GM19452 (cell line): ENCODE results near the gene ARSB.
"Not testable (repeated sequence)": the region's sequence is repeated elsewhere in the genome, so short reads cannot be mapped to it uniquely, and the experiment has no call there.

ENCODE experiments used
- ATAC-seq: cut with Tn5 transposase; IDR thresholded peaks from one replicate; pipeline ENCODE4 v1.9.1; 2021; ENCODE audit not compliant: unreplicated experiment

The ARSB gene

GRCh38 chr5:78782728-78783127 lies 202.4 kb downstream of the ARSB start:
- no peak for ATAC-seq

DNA sequence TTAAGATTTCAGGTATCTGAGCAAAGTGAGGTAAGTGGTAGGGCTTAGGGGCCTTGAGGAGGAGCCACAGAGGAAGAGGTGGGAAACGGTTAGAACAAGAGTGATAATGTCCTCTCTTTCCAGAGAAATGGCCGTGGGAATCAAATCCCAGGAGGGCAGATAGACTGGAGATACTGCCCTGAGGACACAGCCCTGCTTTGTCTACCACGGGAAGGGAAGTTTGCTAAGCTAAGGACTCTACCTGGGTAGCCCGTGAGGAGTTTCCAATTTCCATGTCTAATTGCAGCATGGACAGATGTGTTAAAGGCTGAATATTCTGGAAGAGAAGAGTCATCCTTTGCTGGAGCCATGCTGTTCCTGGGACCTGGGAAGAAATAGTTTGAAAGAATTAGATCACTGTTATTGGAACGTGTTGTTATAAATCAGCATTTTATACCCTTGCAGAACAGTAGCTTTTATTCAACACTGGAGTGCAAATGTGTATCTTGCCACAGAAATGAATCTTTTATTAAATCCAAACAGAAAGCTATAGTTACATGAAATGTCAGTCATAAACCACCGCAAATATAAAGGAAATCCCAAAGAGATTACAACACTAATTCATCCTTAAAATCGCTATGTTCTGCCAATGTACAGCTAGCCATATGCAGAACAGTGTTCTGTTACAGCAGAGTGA lies 203.4 kb downstream of the ARSB start:
- ATAC-seq, result no peak

DNA sequence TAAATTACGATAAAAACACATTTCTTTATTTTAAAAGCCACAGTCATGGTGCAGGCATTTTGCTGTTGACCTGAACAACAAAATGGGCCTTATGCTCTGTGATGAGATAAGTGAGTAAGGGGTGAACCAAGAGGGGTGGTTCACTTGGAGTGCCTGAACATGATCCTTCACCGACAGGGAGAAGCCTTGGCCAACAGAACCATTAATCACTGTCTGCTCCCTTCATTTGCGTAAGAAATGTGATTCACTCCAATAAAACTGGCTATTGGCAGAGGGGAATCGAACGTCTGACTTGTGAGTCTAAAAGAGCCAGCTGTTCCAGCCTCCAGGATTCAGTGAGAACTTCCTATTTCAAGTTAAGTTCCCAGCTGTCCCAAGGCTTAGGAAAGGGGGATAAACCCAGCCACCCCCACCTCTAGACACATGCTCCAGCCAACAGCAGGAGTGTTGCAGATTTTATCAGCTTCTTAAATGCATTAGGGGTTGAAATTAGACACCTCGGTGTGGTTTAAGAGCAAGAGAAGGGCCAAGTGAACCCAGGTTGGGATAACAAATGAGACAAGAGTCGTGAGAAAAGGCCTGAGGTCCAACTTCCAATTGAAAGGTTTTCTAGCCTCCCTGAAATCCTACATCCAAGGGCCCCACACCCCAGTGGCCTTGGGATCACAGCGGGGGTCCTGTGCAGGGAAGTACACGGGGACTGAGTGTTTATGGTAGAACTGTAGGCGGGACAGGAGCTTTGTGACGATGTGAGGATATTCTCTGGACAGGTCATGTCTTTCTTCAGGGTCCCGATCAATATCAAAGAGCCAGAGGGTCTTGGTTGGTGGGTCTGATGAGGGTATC lies 205.1 kb downstream of the ARSB start:
- no peak for ATAC-seq

GRCh38 chr5:78779262-78779661 lies 205.8 kb downstream of the ARSB start:
- no peak for ATAC-seq

DNA sequence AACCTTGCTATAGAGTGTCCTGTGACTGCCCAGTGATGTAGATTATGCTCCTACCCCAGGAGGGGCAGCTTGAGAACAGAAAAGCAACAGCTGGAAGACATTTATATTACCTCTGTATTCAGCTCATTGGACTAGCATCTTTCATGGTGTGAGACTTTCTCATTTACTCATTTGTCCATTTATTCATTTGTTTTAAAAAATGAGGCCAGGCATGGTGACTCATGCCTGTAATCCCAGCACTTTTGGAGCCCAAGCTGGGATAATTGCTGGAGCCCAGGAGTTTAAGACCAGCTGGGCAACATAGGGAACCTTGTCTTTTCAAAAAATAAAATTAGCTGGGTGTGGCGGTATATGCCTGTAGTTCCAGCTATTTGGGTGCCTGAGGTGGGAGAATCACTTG lies 206.6 kb downstream of the ARSB start:
- no peak for ATAC-seq

- no peak for ATAC-seq
Measured at GRCh38 chr5:78777901-78778300, 207.2 kb downstream of the ARSB start.

GRCh38 chr5:78776637-78777036 lies 208.5 kb downstream of the ARSB start:
- no peak for ATAC-seq

- no peak for ATAC-seq
Measured at GRCh38 chr5:78773655-78774054, 211.5 kb downstream of the ARSB start.

DNA sequence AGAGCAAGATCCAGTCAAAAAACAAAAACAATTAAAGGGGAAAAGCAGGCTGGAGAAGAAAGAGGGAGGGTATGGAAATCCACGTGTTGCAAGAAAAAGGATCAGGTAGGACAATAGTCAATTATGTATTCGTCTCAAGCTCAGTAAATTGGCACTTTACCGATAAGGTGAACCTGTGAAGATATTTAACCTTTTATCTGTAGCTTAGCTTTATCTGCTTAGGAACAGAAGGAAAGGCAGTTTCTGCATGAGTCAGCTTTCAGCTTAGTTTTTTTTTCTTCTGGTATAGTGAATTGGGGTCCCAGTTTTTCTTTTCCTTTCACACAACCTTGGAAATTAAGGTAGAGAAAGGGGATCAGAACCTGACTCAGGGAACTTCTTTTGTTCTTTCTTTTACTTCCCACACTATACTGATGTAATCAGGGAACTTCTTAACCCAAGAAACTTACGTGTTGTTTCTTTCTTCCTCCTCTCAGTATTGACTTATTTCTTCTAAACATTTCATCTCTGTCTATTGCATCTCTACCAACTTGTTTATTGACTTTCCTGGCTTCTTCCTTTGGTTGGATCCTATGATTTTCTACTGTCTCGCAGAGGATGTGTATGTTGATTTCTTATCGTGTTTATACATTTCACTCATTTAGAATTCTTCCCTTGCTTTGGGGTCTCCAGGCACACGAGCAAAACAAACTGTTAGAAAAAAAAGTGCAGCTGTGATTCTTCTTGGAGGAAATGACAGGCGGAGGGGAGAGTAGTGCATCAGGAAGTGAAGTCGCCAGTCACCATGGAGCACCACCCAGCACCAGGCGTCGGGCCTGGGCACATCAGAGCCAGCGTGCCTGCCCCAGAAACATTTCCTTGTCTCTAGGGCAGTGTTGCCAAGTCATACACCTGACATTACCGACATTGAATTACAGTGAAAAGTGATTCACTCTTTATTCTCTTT lies 213.6 kb downstream of the ARSB start:
- no peak for ATAC-seq

DNA sequence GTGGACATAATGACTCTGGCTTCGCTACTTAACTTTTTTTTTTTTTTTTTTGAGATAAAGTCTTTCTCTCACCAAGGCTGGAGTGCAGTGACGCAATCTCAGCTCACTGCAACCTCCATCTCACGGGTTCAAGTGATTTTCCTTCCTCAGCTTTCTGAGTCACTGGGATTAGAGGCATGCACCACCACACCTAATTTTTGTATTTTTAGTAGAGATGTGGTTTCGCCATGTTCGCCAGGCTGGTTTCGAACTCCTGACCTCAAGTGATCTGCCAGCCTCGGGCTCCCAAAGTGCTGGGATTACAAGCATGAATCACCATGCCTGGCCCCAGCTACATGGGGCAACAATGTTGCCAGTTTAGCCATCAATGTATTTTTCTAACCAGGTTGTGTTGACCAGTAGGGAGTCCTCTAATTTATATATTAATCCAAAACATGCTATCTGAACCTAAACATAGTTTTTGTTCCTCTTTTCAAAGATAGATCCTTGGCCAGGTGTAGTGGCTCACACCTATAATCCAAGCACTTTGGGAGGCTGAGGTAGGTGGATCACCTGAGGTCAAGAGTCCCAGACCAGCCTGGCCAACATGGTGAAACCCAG lies 216.2 kb downstream of the ARSB start:
- ATAC-seq, result no peak

GRCh38 chr5:78766412-78766762 lies 218.7 kb downstream of the ARSB start:
- ATAC-seq, result no peak

DNA sequence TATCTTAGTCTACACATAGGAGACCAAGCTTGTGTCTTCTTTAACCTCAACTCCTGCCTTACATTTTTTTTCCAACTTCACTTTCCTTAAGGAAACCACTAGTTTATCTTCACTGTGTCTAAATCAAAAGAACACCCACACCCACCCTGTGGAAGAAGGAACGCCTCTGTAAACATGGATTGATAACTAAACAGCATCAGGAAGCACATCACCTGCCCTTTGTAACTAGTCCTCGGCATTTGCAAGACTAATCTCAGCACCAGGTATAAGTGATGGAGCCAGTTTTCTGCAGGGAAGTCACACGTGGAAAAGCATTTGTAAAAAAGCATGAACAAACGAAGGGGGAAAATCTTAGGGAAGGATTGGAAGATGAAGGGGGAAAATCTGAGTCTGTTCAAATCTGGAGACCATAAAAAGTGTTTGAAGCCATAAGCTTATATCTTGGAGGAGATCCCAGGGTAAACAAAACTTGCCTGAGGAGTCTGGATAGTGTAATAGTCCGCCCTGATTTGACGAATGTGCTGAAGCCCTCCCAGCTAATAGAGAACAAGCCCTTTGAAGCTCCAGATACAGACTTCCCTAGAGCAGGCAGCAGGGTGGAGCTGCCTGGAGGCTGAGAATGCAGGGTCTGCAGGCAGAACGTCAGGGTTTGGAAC lies 219.2 kb downstream of the ARSB start:
- ATAC-seq, result no peak

DNA sequence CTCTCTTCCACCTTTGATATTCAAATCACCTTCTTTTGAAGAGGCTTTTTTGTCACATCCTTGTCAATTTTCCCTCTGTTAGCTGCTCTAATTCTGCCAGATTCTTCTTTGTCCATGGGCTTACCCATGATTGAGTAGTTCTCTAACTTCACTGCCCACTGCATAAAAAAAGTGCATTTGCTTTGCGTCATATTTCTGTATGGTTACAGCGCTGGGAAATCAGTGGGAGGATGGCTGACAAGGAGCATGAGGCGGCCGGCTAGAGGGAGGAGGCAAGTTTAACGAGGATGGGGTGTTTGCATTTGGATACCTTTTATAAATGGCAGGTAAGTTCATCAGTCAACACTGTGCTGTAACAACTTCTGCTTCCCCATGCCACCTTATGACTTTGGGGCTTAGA lies 220.0 kb downstream of the ARSB start:
- ATAC-seq, result no peak

- no peak for ATAC-seq
Measured at GRCh38 chr5:78763659-78764189, 221.4 kb downstream of the ARSB start.

- ATAC-seq, result not testable (repeated sequence)
Measured at GRCh38 chr5:78762743-78763142, 222.4 kb downstream of the ARSB start.

DNA sequence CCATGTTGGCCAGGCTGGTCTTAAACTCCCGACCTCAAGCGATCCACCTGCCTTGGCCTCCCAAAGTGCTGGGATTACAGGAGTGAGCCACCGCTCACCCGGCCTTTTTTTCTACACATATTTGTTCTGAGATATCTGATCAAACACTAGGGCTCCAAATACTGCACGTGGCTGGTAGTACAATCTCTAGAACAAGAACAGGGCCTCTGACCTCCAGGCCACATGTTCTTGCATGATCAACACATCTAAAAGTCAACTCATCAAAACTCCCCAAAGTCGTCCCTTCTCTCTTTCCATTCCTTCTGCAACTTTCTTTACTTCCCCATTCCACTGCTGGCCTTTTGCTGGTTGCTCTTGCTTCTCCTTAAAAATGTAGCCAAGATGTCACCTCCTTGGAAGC lies 223.3 kb downstream of the ARSB start:
- no peak for ATAC-seq

- ATAC-seq, result no peak
Measured at GRCh38 chr5:78760770-78761169, 224.3 kb downstream of the ARSB start.

DNA sequence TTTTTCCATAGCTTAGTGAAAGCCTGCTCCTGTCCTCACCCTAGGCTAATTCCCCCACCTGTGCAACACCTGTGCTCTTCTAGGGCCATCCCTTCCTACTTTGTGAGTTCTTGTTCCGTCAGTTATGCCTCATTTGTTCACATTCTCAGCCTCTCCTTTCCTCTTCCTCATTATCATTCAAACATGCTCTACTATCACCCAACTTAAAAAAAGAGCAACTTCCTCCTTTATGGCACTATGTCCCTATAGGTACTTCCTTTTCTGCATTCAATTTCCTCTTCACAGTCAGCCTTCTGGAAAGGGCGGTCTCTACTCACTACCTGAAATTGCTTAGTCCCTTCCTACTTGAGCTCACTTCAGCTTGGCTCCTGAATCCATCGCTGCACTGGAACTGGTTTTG lies 224.7 kb downstream of the ARSB start:
- no peak for ATAC-seq

GRCh38 chr5:78758169-78758839 lies 226.8 kb downstream of the ARSB start:
- peak; percentile 78 for ATAC-seq
